ENCODE data around the gene HNRNPA0.

Gene HNRNPA0

DNA sequence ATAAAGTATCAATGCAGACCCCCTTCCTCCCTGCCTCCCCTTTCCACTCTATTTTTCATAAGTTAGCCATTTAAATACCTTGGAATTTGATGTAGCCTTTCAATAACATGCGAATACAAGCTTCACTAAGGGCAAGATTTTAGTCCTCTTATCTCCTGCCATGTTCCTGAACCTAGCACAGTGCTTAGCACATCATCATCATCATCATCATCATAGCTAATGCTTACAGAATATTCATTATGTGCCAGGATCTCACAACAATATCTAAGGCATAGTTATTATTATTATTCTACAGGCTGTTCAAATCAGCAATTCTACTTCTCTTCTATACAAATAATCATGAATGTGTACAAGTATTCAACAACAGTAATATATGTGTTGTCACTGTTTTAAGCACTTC, 38.7 kb downstream of the HNRNPA0 start:
- Histone ChIP-seq H3K27ac (no peak overlapping the region), H3K36me3 (peaks cover 0 to 4% (median 0%) of the 10 kb centered on the region in 11 experiments; a peak in 1 of 22 replicates), H3K4me3 (no peak overlapping the region), H3K9me3 (replicated peaks in 1 of 11) (peaks cover 7 to 24% (median 14%) of the 10 kb centered on the region in 11 experiments; a peak in 19 of 22 replicates), H3K4me2 (no peak overlapping the region), H3K4me1 (peaks cover 0 to 3% (median 2%) of the 10 kb centered on the region in 10 experiments; a peak in 7 of 20 replicates), H3K27me3 (no peaks in the 10 kb centered on the region), H4K20me1 (no peaks in the 10 kb centered on the region), H3K9ac (no peak overlapping the region)
- TF ChIP-seq Cebpa-rat (IDR thresholded peaks at IDR 0.05) = no peak

DNA sequence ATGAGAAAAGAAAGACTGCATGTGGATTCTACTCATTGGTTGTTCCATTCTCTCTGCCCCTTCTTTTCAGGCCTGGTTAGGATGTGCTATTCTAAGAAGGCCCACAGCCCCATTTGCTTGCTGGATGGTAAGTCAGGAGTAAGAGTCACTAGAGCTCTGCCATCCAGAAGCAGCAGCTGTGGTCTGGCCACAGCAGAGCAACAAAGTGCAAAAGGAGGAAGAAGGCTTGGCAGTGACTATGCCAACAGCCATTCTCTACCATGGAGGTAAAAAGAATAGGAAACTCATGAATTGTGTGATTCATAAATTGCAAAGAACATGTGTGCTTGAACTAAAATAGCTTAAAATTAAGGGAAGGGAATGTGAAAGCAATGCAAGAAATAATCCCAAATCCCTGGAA, 39.2 kb downstream of the HNRNPA0 start:
- H3K9ac ChIP-seq = no peak overlapping the region
- no peaks in the 10 kb centered on the region for H3K27me3 ChIP-seq
- H3K9me3 ChIP-seq (replicated peaks in 1 of 11) = peaks cover 7 to 24% (median 14%) of the 10 kb centered on the region in 11 experiments; a peak in 19 of 22 replicates
- H3K4me1 ChIP-seq = no peaks in the 10 kb centered on the region
- peaks cover 0 to 4% (median 0%) of the 10 kb centered on the region in 11 experiments; a peak in 1 of 22 replicates for H3K36me3 ChIP-seq
- no peaks in the 10 kb centered on the region for H4K20me1 ChIP-seq
- TF ChIP-seq Cebpa-rat (IDR thresholded peaks at IDR 0.05) = no peak
- no peak overlapping the region for H3K27ac ChIP-seq
- no peak overlapping the region for H3K4me2 ChIP-seq
- H3K4me3 ChIP-seq = no peak overlapping the region

DNA sequence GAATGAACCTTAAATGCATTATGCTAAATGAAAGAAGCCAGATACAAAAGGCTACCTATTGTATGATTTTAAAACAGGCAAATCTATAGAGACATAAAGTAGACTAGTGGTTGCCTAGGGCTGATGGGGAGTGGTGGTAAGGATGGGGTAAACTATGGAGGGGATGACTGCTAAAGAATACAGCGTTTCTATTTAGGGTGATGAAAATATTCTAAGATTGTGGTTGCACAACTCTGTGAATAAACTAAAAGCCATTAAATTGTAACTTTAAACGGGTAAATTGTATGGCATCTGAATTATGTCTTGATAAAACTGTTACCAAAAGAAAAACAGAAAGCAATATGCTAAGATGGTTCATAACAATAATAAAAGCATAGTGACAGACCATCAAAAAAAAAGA, 39.7 kb downstream of the HNRNPA0 start:
- H3K27ac ChIP-seq = no peak overlapping the region
- H3K4me1 ChIP-seq = no peaks in the 10 kb centered on the region
- H3K36me3 ChIP-seq = peaks cover 0 to 4% (median 0%) of the 10 kb centered on the region in 11 experiments; a peak in 3 of 22 replicates
- H3K27me3 ChIP-seq = no peaks in the 10 kb centered on the region
- TF ChIP-seq Cebpa-rat (IDR thresholded peaks at IDR 0.05) = no peak
- H4K20me1 ChIP-seq = no peaks in the 10 kb centered on the region
- H3K9me3 ChIP-seq (replicated peaks in 1 of 11) = peaks cover 7 to 24% (median 14%) of the 10 kb centered on the region in 11 experiments; a peak in 19 of 22 replicates
- H3K4me2 ChIP-seq = no peak overlapping the region
- H3K4me3 ChIP-seq = no peak overlapping the region
- H3K9ac ChIP-seq = no peak overlapping the region

DNA sequence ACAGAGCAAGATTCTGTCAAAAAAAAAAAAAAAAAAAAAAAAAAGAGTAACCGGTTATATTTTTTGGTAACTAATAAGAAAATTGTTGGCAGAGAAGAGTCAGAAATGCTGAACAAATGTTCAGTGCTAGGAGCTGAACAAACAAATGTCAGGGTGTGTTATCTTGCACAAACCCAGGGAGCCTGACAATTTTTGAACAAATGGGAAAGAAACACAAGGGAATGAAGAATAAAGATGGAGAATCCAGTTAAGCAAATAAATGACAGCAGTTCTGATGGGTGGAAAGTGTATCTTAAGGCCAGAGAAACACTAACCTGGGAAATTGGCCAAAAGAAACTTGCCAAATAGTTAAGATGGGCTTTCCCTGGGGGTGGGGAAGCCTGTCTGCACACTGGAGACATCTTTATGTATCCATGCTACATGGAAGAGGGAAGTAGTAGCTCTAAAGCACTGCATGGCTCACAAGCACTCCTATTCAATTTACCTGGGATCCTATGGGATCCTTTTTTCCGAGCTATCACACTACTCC, 42.0 kb downstream of the HNRNPA0 start:
- Histone ChIP-seq H3K4me3 (no peak overlapping the region), H3K9ac (no peak overlapping the region), H3K9me3 (replicated peaks in 1 of 11) (peaks cover 7 to 24% (median 14%) of the 10 kb centered on the region in 11 experiments; a peak in 19 of 22 replicates), H3K4me1 (no peaks in the 10 kb centered on the region), H3K27me3 (no peaks in the 10 kb centered on the region), H4K20me1 (no peaks in the 10 kb centered on the region), H3K27ac (no peak overlapping the region), H3K36me3 (peaks cover 0 to 9% (median 0%) of the 10 kb centered on the region in 11 experiments; a peak in 5 of 22 replicates), H3K4me2 (no peak overlapping the region)
- TF ChIP-seq Cebpa-rat (IDR thresholded peaks at IDR 0.05) = no peak

DNA sequence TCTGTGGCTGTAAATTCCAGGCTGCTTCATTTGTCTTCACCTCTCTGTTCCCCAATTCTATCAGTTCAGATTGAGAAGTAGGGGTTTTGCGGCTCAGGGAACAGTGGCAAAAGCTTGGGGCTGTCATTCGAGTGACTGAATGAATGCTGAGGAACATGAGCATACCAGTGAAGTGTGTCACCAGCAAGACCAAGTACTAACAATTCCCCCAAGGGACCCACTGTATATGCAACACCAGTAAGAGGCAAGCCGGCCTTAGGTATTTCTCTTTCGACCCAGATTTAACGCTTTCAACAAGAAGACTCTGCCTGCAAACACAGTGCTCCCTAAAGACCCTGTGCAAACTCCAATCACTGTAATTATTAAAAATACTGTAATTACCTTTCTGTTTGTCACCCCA, 44.1 kb downstream of the HNRNPA0 start:
- H3K9me3 ChIP-seq (replicated peaks in 1 of 11) = peaks cover 7 to 24% (median 14%) of the 10 kb centered on the region in 11 experiments; a peak in 19 of 22 replicates
- TF ChIP-seq Cebpa-rat (IDR thresholded peaks at IDR 0.05) = no peak
- H3K27me3 ChIP-seq = no peaks in the 10 kb centered on the region
- no peak overlapping the region for H3K9ac ChIP-seq
- peaks cover 0 to 9% (median 0%) of the 10 kb centered on the region in 11 experiments; a peak in 5 of 22 replicates for H3K36me3 ChIP-seq
- no peak overlapping the region for H3K4me3 ChIP-seq
- no peak overlapping the region for H3K27ac ChIP-seq
- H3K4me2 ChIP-seq = no peak overlapping the region
- no peaks in the 10 kb centered on the region for H3K4me1 ChIP-seq
- no peaks in the 10 kb centered on the region for H4K20me1 ChIP-seq

DNA sequence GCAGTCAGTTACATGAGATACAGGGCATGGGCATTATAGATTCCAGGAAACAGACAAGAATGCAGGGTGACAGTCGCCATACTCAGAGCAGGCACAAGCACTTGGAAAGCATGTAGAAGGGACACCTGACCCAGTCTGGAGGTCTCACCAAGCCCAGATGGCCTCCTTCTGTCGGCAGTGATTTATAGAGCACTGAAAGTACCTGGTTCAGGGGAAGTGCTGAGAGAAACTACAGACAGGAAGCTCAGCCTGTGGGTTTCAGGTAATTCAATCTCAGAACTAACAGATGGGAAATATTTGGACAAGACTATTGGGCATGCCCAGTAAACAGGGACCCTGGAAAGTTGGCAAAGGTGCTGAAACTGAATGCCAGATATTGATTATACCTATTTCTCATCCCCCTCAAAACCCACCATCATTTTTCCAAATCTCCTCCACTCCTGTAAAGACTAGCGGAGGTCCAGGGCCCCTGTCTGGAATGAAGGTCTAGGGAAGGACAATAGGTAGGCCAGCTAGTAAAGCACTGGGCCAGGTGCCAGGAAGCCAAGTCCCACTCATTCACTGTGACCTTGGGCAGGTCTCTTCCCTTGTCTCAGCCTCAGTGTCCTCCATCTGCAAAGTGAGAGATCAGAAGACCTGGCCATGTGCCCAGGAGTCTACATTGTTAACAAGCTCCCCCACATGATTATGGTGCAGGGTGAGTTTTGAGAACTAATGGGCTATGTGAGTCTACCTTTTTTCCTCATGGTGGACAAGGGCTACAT, 45.2 kb downstream of the HNRNPA0 start:
- Histone ChIP-seq H3K9me3 (replicated peaks in 1 of 11) (peaks cover 7 to 18% (median 11%) of the 10 kb centered on the region in 11 experiments; a peak in 19 of 22 replicates), H3K9ac (no peak overlapping the region), H3K4me1 (no peaks in the 10 kb centered on the region), H3K27me3 (no peaks in the 10 kb centered on the region), H3K36me3 (peaks cover 0 to 9% (median 0%) of the 10 kb centered on the region in 11 experiments; a peak in 5 of 22 replicates), H3K4me3 (no peak overlapping the region), H3K4me2 (no peak overlapping the region), H3K27ac (no peak overlapping the region), H4K20me1 (no peaks in the 10 kb centered on the region)
- no peak for TF ChIP-seq Cebpa-rat (IDR thresholded peaks at IDR 0.05)

- Histone ChIP-seq H3K4me1 (no peaks in the 10 kb centered on the region), H3K4me3 (no peak overlapping the region), H3K9ac (no peak overlapping the region), H3K36me3 (peaks cover 0 to 9% (median 0%) of the 10 kb centered on the region in 11 experiments; a peak in 5 of 22 replicates), H4K20me1 (no peaks in the 10 kb centered on the region), H3K27me3 (no peaks in the 10 kb centered on the region), H3K27ac (no peak overlapping the region), H3K9me3 (replicated peaks in 1 of 11) (peaks cover 2 to 11% (median 6%) of the 10 kb centered on the region in 11 experiments; a peak in 16 of 22 replicates), H3K4me2 (no peak overlapping the region)
- no peak for TF ChIP-seq Cebpa-rat (IDR thresholded peaks at IDR 0.05)
Observed at GRCh38 chr5:137708062-137708461, 46.1 kb downstream of the HNRNPA0 start.

DNA sequence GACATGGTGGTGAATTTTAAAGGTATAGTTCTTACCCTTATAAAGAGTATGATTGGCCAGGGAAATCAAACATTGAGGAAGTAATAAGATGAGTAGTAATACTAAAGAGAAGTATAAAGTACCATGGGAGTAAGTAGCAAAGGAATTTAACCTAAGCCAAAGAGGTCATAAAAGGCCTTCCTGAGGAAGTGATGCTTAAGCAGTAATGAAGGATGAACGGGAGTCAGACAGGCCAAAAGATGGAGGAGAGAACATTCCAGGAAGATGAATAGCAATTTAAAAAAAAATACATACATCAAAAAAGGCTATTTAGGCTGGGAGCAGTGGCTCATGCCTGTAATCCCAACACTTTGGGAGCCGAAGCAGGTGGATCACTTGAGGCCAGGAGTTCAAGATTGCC, 47.3 kb downstream of the HNRNPA0 start:
- no peak overlapping the region for H3K27ac ChIP-seq
- no peaks in the 10 kb centered on the region for H4K20me1 ChIP-seq
- no peaks in the 10 kb centered on the region for H3K4me1 ChIP-seq
- H3K9ac ChIP-seq = no peak overlapping the region
- no peak overlapping the region for H3K4me3 ChIP-seq
- H3K9me3 ChIP-seq (replicated peaks in 1 of 11) = no peaks in the 10 kb centered on the region; a peak in 1 of 22 replicates
- H3K27me3 ChIP-seq = no peaks in the 10 kb centered on the region
- no peak for TF ChIP-seq Cebpa-rat (IDR thresholded peaks at IDR 0.05)
- H3K36me3 ChIP-seq = peaks cover 0 to 9% (median 0%) of the 10 kb centered on the region in 11 experiments; a peak in 4 of 22 replicates
- H3K4me2 ChIP-seq = no peak overlapping the region

DNA sequence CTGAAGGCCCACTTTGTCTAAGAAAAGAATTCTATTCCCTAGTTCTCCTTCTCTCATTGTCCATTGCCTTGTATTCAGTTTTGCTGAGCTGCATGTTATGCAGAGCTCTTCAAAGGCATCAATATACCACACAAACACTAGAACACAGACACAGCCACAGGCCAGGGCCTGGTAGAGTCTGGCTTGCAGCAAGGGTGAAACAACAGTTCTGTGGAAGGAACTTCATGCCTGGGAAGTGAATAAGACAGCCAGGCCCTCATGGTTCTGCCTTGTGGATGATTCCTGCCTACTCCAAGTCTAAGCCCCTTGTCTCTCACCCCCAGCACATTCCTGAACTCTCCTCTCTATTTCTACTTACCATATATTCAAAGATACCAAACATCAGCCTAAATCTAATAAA, 49.1 kb downstream of the HNRNPA0 start:
- H3K27me3 ChIP-seq = no peaks in the 10 kb centered on the region
- H3K9ac ChIP-seq = no peak overlapping the region
- no peaks in the 10 kb centered on the region for H3K9me3 ChIP-seq (replicated peaks in 1 of 11)
- H3K27ac ChIP-seq = no peak overlapping the region
- H3K4me3 ChIP-seq = no peak overlapping the region
- TF ChIP-seq Cebpa-rat (IDR thresholded peaks at IDR 0.05) = no peak
- peaks cover 0 to 9% (median 0%) of the 10 kb centered on the region in 11 experiments; a peak in 4 of 22 replicates for H3K36me3 ChIP-seq
- no peak overlapping the region for H3K4me2 ChIP-seq
- no peaks in the 10 kb centered on the region for H3K4me1 ChIP-seq
- no peaks in the 10 kb centered on the region for H4K20me1 ChIP-seq

All from BLaER1 treated with 17β-estradiol and CSF1 and Interleukin-3, amounts not matched to agents 10 nM and 100 nM (cell line).